ENCODE data around the gene ANTXR1.

The ANTXR1 gene

DNA sequence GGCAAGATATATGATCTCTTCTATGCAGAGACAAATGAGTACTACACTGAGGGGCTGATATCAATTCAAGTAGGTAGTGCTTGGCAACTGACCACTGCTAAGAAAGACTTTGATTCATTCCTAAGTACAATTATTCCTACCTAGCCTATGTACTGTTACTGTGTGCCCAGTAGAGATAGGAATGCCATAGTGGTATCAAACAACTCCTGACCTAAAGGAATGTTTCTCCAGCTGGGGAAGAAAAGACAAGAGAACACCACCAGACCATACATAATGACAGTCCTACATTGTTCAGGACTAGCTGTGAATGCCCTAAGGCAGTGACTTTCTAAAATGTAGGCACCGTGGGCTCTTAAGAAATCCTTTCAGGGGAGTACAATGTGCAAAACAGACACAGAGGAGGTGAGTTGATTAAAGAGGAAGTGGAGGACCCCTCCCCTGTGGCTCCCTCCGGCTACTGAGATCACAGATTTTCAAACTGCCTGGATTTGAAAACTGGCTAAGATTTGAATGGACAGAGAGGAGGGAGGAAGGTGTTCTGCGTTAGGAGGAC, 89.1 kb downstream of the ANTXR1 start:
- DNase-seq = no peak

DNA sequence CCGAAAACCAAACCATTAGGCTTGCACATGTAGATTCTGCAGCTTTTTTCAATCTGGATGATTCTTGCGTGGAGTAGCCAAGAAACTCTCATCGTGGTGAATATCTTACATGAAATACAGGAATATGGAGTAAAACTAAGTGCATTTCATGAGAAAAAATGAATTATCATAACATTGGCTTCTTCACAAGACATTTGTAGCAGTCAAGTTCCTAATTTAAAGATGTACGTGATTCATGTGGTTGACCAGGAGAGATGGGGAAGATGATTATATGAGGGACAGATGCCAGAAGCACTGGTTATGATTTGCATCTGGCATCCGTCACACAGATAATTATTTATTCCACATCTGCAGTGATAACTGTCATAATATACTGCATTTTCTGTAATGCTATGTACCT, 90.4 kb downstream of the ANTXR1 start:
- no peak for DNase-seq

DNA sequence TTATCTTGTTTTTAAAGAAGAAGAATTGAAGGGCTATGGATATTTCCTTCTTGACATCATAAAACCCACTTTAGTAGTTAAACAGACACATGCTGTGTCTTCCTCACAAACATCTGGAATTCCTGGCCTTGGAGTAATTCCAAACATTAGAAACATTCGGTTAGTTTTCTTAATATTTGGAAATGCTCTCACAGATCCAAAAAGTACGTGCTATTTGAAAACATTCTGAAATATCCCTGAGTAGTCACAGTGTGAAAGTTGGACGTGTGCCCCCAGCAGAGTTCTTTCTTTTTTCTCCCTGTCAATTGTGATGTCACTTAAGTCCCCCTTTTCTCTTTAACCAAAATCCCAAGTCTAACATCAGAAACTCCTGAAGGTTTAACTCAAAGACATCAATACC, 91.3 kb downstream of the ANTXR1 start:
- DNase-seq = no peak

DNA sequence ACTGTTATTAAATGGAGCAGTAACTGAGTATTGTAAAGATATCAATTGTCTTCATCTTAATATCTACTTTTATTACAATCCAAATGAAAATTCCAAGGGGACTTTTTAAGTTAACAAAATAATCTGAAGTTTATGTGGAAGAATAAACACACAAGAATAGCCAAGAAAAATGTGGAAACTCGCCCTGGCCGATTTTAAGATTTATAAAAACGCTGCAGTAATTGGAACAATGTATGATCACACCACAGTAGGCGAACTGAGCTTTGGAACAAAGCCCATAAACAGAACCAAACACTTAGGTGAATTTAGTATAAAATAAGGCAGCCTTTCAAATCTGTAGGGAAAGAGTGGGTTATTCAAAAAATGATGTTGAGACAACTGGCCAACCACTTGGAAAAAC, 96.3 kb downstream of the ANTXR1 start:
- DNase-seq = no peak

DNA sequence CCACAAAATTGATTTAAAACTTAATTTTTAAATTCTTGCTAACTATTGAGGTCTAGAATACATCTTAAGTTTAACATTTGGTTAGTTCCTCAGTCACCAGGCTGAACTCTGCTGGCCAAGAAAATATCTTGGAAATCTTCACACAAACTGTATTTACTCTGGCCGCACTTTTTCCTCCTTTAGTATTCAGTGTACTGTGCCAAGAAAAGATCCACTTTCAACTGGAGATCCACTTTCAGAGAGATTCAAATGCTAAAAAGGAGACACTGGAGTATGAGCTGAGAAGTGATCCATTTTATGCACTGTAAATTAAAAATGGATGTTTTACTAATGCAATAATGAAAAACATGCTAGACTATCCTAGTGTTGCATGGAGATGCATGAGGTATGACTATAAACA, 98.1 kb downstream of the ANTXR1 start:
- no peak for DNase-seq

DNA sequence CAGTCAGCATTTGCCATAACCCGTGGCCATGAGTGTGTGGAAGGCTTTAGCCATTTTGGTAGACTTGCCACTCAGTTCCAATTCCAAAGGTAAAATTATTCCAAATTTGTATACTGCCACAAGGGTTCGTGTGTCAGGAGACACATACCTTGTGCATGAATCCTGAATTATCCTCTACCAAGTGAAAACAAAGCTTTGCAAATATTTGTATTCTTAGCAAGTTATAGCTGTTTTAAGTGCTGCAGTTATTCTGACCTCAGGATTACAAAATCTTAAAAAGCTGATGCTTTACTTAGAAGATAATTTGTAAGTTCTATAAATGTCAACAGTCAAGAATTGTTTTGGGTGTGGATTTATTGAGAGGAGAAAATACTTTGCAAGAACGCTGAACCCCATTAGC, 100.6 kb downstream of the ANTXR1 start:
- no peak for DNase-seq

DNA sequence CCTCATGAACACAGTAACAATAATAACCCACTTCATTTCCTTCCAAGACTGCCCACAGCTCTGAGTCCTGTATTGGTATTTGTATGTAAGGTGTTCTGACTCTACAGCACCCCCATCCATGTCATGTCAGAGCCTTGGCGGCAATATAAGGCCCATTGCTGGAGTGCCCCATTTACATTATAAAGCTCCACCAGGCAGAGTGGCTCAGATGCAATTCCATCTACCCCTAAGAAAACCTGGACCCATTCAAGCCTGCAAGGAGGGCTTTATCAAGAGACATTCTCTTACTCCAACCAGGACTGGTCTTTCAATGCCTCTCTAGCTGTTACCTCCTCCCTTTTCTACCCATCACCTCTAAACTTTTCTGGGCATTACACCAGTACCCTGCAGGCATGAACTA, 101.6 kb downstream of the ANTXR1 start:
- DNase-seq = no peak

DNA sequence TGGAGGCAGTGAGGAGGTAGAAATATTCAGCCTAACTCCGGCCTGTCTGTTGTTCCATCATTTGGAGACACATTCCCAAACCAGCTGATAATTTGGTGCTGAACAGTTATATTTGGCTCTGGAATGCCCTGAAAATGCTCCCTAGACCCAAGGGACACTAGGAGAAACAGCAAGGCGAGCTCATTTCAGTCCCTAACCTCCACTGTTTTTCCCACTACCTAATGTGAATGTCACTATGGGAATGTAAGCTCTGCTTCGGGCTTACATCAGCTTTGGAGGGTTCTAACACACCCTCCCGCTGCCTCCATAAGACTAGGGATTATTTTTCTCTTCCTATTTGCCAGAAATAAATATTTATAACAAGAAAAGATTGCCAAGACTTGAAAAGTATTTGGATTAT, 103.5 kb downstream of the ANTXR1 start:
- DNase-seq = no peak

DNA sequence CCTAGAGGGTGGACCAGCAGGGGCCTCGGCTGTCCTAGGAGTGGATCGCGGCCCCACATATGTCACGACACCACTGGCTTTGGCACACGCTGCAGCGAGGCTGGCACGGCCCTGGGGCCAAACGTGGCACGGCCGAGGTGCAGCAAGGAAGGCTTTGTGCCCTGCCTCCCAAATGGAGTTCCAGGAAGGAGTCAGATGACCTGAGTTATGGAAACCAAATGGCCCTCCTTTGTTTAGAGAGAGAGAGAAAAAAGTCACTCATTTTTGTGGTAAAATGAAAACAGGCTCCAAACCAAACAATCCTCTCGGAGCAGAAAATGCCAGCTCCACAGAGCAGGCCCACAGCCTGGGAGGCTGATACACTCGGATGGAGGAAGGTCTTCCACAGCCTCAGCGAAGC, 105.6 kb downstream of the ANTXR1 start:
- DNase-seq = no peak

DNA sequence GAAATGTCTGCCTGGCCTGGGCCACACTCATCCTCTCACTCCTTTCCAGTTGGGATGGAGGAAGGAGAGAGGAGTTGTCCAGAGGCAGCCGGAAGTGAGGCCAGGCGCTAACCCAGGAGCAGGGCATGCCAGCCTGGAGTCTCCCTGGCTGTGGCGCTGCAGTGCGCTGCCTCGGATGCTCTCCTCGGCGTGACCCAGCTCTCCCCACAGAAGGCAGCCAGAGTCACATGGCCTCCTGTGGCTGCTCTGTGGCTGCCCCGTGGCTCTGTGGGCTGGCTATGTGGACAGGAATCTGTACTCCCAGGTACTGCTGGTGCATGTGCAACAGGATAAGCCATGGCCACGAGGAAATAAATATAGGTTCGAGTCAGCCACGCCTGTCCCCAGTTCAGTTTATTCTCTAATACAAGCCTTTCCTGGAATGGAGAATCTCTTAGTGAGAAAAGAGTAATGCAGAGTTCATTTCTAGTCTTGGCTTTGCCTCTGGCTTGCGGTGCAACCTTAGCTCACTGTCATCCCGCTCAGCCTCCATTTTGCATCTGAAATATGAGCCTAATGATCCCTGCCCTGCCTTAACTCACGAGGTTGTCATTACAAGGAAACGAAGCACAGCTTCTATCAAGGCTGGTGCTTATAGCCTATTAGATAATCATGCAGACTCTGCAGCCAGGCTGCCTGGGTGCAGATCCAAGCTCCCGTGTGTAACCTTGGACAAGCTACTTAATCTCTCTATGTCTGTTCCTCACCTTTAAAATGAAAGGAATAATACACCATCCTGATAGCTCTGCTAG, 106.3 kb downstream of the ANTXR1 start:
- DNase-seq = no peak

DNA sequence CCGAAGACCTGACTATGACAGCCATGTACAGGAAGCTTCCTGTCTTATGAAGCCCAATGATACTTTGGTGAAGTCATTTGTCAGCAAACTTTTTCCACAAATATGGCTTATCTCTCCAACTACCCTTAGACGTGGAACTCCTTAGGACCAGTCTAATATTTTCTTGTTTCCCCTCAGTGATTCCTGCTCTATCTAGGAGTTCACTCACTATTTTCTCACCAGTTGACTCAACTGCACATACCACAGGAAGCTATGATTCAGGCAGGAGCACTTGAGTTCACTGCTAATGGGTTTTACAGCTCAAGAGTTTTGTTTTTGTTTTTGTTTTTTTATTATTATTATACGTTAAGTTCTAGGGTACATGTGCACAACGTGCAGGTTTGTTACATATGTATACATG, 109.3 kb downstream of the ANTXR1 start:
- DNase-seq = no peak

DNA sequence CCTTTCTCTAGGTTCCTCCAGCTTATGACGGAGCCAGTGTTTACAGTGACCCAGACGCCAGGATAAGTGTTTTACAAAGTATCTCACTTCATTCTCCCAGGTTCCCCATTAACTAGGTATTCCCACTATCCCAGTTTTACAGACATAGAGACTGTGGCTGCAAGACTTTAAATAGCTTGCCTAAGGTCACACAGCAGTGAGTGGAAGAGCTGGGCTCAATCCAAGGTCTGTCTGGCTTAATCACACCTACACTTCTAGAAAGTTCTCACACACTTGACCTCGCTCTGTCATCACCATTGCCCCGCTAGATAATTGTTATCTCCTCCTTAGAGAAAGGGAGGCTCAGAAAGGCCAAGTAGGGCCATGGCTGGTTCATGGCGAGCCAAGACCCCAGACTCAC, 110.2 kb downstream of the ANTXR1 start:
- DNase-seq = no peak

DNA sequence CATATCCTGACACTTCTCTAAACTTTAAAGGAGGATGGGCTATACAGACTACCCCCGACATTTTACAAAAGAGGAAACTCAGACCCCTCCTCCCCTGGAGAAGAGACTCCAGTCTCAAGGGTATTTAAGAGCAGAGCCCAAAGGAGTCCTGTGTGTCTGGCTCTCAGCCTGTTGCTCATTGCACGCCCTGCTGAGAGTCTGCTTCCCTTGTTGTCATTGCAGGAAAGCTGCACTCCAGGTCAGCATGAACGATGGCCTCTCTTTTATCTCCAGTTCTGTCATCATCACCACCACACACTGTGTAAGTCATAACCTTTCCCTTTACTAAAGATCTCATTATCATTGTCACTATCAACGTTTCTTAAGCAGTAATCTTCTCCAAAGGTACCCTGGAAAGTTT, 111.4 kb downstream of the ANTXR1 start:
- DNase-seq = no peak

DNA sequence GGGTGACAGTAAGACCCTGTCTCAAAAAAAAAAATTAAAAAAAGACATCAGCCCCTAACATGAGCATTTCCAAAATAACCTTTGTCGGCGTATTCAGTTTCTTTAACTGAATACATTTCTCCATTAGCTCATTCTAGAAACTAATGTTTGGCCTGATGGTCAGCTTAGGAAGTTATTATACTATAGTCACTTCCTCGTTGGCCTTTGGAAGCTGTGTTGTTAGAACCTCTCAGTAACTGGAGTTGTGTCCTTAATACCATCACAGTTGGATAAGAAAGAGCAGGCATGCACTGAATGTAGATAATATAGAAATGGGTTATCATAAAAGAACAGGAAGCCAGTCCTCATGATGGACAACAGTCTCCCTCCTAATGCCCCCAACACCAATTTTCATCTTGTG, 112.8 kb downstream of the ANTXR1 start:
- DNase-seq = no peak

DNA sequence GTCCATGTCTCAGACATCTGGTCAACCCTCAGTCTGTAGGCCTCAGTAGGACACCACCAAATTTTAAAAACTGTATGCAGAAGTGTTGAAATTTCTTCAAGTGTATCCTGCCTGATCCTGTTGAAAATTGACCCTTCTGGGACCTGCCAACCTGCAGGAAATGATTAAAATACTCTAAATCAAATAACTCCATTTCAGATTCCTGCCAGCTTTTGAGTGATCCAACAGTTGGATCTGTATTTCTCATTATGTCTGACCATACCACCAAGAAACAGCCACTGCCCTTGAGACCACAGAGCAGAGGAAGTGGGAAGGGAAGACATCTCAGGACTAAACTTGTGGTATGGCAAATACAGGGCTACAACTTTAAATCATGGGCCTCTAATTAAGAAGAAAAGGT, 113.4 kb downstream of the ANTXR1 start:
- no peak for DNase-seq

DNA sequence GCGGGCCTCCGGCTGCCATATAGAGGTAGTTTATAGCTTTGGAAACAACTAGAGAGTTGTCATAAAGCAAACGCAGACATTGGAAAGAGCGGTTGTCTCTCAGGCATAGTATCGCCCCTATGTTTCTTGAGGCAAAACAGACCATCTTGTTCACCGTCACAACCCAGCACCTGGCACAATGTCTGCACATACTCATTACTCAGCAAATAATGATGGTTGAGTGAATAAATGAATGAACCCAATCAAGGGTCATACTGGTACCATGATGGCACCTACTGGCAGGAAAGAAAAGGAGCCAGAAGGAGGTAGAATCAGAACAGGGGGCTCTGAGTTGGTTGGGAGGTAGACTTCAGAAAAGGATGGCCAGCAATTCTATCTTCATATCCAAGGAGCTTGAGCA, 118.5 kb downstream of the ANTXR1 start:
- no peak for DNase-seq

DNA sequence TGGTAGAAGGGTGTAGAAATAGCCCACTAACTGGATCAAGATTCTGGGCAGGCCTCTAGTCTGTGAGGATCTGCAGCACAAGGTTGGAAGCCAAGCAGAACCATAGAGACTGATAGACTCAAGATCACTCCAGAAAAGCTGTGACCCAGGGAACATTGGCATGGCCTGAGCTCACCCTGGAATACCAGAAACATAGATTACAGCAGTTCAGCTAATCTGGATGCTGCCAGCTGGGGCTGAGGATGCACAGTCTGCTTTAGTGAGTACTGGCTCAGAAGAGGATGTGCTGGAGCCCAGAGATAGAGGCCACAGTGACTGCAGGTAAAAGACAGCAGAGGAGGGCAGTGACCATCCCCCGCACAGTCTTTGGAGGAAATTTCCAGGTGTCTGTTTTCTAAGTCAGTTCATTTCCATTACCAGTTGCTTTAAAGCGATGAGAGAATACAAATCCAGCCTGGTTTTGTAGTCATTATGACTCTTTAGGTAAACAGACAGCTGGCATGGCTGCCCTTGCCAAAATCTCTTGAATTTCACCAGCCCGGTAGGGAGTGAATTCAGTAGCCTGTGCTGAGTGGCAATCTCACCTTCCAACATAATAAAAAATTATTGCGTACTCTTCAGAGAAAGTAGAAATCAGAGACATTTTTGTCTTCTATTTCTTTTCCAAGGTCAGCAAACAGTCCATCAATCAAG, 119.2 kb downstream of the ANTXR1 start:
- DNase-seq = no peak

DNA sequence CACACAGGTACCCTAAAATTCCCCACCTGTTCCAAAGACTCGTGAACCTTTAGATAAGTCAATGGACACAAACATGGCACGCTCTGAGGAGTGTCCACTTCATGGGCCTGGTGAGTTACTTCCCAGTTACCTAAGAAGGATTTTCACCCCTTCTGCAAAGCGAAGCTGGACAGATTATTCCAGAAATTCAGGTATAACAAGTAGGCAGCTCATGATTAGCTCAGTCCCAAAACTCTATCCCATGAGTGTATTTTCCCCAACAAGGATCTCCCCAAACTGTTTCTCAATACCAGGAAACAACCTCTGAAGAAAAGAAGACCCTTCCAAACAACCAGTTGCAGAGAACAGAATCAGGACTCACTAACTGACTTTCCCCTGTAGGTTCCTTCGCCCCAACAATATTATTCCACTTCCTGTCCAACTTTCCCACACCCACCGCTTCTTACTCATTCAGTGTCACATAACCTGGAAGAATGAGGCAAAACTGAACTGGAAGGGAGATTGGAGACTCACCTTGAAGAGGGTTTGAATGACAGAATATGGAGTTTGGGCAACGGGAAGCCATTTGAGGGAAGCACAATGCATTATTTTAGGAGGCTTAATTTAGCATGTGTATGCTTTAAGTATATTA, 120.1 kb downstream of the ANTXR1 start:
- DNase-seq = no peak

DNA sequence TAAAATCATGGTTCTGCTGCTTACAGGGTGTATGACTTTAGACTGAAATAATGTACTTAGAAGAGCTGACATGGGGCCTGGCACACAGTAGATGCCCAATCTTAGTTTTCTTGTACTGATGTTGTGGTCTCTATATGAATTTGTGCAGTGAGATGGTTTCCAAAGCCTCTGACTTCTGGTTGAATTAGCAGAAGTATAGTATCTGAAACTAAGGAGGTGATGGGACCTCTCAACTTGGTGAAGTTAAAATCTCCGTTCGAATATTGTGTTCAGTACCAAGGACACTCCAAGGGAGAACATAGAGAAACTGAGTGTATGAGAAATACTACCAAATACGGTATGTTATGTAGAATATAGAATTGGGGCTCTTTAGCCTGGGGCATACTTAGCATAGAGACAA, 120.9 kb downstream of the ANTXR1 start:
- DNase-seq = no peak

DNA sequence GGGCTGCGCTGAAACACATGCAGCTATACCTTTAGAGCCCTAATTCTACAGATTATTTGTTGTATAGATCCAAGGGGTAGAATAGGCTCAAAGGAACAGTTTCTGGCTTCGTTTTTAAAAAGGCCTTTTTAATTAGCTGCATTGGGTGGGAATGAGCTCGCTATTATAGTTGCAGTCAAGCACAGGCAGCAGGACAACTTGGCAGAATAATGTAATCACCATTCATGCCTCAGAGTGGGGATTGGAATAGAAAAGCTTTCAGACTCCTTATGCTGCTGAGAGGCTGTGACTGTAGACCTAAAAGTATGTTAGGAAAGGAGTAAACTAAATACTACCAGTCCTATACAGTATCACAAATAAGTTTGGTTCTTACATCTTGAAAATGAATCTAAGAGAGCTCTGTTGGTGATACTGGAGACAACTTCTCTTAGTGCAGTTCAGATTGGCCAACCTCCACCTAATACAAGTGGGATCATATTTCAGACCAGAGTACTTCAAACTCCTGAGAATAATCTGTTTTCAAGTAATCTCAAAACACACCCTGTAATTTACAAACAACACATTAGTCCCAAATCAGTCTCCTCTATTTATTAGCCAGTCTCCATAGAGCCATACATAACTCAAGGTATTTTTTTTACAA, 121.4 kb downstream of the ANTXR1 start:
- no peak for DNase-seq

DNA sequence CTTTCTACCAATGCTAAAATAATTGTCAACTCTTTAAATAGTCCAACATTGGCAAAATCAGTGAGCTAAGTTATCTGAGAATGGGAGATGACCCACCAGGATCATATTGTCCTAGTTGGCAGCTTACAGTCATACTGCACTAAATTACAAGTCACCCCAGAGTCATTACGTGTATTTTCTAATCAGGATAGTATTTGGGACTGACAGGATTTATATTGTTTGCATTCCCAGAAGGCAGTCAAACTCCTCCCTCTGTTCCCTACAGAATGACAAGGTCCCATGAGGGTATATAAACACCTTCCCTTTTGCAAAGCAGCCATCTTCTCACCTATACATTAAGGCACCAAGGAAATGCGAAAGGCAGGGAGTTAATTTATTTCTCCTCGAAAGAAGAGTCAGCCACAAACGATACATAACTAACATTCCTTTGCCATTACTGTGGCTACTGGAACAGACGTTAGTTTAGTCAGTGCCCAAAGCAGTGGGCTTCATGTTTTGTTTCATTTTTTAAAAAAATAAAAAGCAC, 125.3 kb downstream of the ANTXR1 start:
- no peak for DNase-seq

DNA sequence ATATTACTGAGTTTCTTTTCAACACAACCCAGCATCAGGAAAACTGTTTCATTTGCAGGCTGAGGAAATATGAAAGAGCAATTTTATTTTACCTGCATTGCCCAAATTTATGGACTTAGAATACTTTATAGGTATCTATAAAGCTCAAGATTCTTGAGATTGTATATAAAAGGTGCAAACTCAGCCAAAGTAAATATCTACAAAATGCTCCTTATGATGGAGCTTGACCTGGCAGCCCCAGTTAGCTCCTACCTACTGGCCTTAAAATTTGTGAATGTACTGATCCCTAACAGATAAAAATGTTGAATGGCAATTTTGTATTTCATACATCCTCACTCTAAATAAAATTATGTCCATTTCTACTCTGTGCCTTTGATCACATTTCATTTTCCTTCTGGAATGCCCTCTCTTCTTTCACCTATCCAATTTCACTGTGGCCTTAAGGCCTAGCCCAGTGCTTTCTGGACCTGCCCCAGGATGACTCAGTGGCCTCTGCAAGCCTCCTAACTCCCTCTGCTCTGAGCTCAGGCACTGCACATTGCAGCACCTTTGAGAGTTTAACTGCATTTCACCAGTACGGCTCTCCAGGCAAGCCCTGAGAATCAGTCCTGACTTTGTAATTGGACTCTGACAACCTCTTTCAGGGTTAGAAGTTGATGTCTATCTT, 125.9 kb downstream of the ANTXR1 start:
- no peak for DNase-seq

All from CD4-positive, alpha-beta T cell treated with Interleukin-17A for 4 hours (primary cell).